SW480 (cell line): ENCODE data around the gene DDX23.

Experiments used
- DNase-seq: peaks from one replicate; pipeline ENCODE4 v3.0.0-alpha.2; 2016; ENCODE audit warnings: low spot score

The DDX23 gene

GRCh38 chr12:48795550-48796455 lies 56.2 kb downstream of the DDX23 start:
- DNase-seq, result peak; percentile 87

GRCh38 chr12:48794870-48795269 lies 57.1 kb downstream of the DDX23 start:
- no peak for DNase-seq

- no peak for DNase-seq
Measured at GRCh38 chr12:48793696-48794095, 58.3 kb downstream of the DDX23 start.

- DNase-seq, result no peak
Measured at GRCh38 chr12:48789858-48790326, 62.1 kb downstream of the DDX23 start.

GRCh38 chr12:48788854-48789775 lies 62.8 kb downstream of the DDX23 start, which contains the start of gene ADCY6:
Gene ADCY6 (minus strand): TSS chr12:48789089. CDS start chr12:48783434, 5,655 bp downstream.
- DNase-seq, result peak; percentile 66

- DNase-seq, result no peak
Measured at GRCh38 chr12:48788524-48788853, 63.5 kb downstream of the DDX23 start.

- no peak for DNase-seq
Measured at GRCh38 chr12:48787791-48788523, 64.0 kb downstream of the DDX23 start.

GRCh38 chr12:48786591-48787544 lies 65.1 kb downstream of the DDX23 start:
- no peak for DNase-seq

- no peak for DNase-seq
Measured at GRCh38 chr12:48783432-48783831, 68.5 kb downstream of the DDX23 start.

GRCh38 chr12:48782457-48783395 lies 69.2 kb downstream of the DDX23 start:
- no peak for DNase-seq

GRCh38 chr12:48781750-48782456 lies 70.1 kb downstream of the DDX23 start:
- DNase-seq, result no peak

GRCh38 chr12:48780381-48781025 lies 71.5 kb downstream of the DDX23 start:
- DNase-seq, result no peak

GRCh38 chr12:48779869-48780268 lies 72.1 kb downstream of the DDX23 start:
- no peak for DNase-seq
